ENCODE measurements around the gene RSRP1.

RSRP1 gene

DNA sequence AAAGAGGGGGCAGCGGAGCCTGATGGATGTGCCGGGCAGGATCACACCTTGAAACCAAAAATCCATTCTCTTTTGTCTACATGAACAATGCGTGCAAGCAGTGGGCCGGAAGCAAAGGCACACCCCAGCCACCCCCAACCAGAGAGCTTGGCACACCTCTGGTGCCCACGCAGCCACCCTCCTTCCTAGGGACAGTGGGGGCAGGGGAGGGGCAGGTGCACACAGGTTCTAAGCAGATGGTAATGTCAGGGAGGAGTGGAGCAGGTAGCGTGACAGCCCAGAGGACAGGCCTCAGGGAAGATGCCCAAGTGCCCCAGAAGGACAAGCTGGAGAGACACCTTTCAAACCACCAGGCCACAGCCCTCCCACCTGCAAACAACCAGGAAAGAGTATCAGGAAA, 51.4 kb downstream of the RSRP1 start:
- TF ChIP-seq, protein P1, sequence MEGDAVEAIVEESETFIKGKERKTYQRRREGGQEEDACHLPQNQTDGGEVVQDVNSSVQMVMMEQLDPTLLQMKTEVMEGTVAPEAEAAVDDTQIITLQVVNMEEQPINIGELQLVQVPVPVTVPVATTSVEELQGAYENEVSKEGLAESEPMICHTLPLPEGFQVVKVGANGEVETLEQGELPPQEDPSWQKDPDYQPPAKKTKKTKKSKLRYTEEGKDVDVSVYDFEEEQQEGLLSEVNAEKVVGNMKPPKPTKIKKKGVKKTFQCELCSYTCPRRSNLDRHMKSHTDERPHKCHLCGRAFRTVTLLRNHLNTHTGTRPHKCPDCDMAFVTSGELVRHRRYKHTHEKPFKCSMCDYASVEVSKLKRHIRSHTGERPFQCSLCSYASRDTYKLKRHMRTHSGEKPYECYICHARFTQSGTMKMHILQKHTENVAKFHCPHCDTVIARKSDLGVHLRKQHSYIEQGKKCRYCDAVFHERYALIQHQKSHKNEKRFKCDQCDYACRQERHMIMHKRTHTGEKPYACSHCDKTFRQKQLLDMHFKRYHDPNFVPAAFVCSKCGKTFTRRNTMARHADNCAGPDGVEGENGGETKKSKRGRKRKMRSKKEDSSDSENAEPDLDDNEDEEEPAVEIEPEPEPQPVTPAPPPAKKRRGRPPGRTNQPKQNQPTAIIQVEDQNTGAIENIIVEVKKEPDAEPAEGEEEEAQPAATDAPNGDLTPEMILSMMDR (IDR thresholded peaks at IDR 0.05): no peak

DNA sequence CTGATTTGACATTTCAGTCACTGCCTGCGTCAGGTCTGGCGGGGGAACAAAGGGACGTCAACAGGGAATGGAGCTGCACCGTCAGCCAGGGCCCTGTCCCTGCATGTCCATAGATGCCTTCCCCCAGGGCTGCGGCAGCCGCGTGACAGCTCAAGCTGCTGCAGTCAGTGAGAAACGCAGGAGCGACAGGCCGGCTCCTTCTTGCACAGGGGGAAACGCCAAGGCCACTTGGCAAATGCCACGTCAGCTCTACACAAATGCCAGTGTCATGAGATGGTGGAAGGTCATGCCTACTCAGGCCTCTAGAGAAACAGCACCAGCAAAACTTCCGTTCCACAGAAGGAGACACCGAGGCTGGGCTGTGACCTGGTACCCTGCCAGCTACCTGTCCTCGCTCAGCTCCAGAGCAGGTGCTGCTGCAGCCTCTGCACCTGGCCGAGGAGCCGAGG, 52.7 kb downstream of the RSRP1 start:
- TF ChIP-seq, protein P1 (IDR thresholded peaks at IDR 0.05): no peak

DNA sequence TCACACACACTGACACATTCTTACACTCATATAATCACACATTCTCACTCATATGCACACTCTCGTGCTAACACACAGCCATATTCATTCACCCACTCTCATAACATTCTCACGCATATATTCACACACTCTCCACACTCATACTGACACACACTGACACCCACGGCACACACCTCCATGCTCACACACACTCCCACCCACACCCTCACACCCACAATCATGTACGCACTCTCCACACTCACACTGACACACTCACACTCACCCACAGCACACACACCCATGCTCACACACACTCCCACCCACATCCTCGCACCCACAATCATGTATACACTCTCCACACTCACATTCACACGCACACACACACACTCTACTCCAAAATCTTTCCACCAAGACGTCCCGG, 53.2 kb downstream of the RSRP1 start:
- TF ChIP-seq, protein P1 (IDR thresholded peaks at IDR 0.05): no peak

DNA sequence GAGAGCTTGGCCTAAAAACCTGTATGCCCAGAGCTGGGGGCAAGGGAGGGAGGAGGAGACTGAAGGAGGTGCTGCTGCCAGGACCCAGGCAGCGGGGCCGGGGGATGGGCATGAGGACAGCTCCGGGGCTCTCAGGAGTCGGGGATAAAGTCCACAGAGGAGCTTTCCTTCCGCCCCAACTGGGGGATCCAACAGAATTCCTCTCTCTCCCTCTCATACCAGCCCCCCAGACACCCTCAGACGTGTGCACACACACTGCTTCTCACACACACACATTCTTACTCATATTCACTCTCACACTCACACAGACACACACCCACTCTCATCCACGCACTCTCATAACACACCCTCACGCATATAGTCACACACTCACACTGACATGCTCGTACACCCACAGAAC, 54.0 kb downstream of the RSRP1 start:
- TF ChIP-seq, protein P1 (IDR thresholded peaks at IDR 0.05): no peak

Data from LNCAP (cell line).